Gastrocnemius medialis (tissue), 4 donors: ENCODE measurements around the gene TM7SF3. TPM values are rescaled to one million over a fixed set of nuclear protein-coding genes. Genes with fewer than 3 reads are reported as not detected.

Source experiments
- ATAC-seq, 2 donors: fragments of 150-250 bp; one replicate each; pipeline ENCODE4 v1.9.1; 2016
- DNase-seq, 2 donors: peaks; one replicate each; pipeline ENCODE4 v3.0.0-alpha.2; 2019
- H3K27ac ChIP-seq, 4 donors: fragments of 200-600 bp; sonication (generic); 1 replicate in 1 of 4; 2 replicates in 3 of 4; pipeline ENCODE4 v1.5.1; 2016 to 2018; ENCODE audit warnings: mild to moderate bottlenecking in 2 of 4, moderate library complexity in 1 of 4
- H3K27me3 ChIP-seq, 3 donors: fragments of 200-600 bp; sonication (generic) in 2 of 3; 1 replicate in 1 of 3; 2 replicates in 2 of 3; pipeline versions ENCODE4 v1.5.1 to v1.6.0; 2016 to 2019; ENCODE audit warnings: mild to moderate bottlenecking in 1 of 3, moderate library complexity in 1 of 3
- H3K36me3 ChIP-seq, 2 donors: fragments of 200-600 bp; sonication (generic) in 1 of 2; one replicate each; pipeline ENCODE4 v1.5.1; 2017 to 2018
- H3K4me1 ChIP-seq, 2 donors: fragments of 200-600 bp; sonication (generic) in 1 of 2; one replicate each; pipeline ENCODE4 v1.5.1; 2016 to 2017; ENCODE audit warnings: mild to moderate bottlenecking in 2 of 2
- H3K4me3 ChIP-seq, 4 donors: fragments of 200-600 bp; sonication (generic) in 3 of 4; 1 replicate in 1 of 4; 2 replicates in 3 of 4; pipeline ENCODE4 v1.5.1; 2016 to 2019; ENCODE audit warnings: mild to moderate bottlenecking in 2 of 4
- H3K9me3 ChIP-seq, 3 donors: fragments of 200-600 bp; sonication (generic) in 2 of 3; 1 replicate in 1 of 3; 2 replicates in 2 of 3; pipeline ENCODE4 v1.5.1; 2016 to 2019
- CTCF ChIP-seq, 5 experiments: fragments of 450-650 bp in 3 of 5; fragments of 200-600 bp in 2 of 5; sonication (generic) in 2 of 5; IDR thresholded peaks in 4 of 5; conservative IDR thresholded peaks in 1 of 5; 1 replicate in 4 of 5; 2 replicates in 1 of 5; pipeline ENCODE4 v1.5.1; 2016 to 2019; ENCODE audit warnings: antibody characterized with exemption in 5 of 5, mild to moderate bottlenecking in 3 of 5, moderate library complexity in 3 of 5
- POLR2A ChIP-seq, 2 donors: fragments of 450-650 bp; IDR thresholded peaks; one replicate each; pipeline ENCODE4 v1.6.1; 2017; ENCODE audit warnings: antibody characterized with exemption in 2 of 2, mild to moderate bottlenecking in 2 of 2, moderate library complexity in 2 of 2
- in situ Hi-C, 4 donors: fragments of 200-750 bp; cut with MboI; loops; one replicate each; pipeline versions ENCODE4 v1.15.0 to v1.8.0; 2017; ENCODE audit warnings: low sequenced_read_pairs in 4 of 4
- intact Hi-C: fragments of 100-400 bp; cut with DNase I; formaldehyde crosslinking; loops from one replicate; pipeline ENCODE4 v1.15.1; 2023; ENCODE audit warnings: low total_unique reads
- total RNA-seq, 4 donors: library from RNA; depleted of rRNA; stranded (reverse); fragments of >200 nt; gene quantifications; one replicate each; pipeline versions ENCODE4 v1.1.0 to v1.2.3, GENCODE V29; 2016

The TM7SF3 gene
- total RNA-seq, 4 donors from 2014 or later = 8.6 to 19.8 (median 14.3) TPM

GRCh38 chr12:27005495-27005894, 8.7 kb downstream of the TM7SF3 start:
- in situ Hi-C loops = loop anchor here in 1 of 4 donors (25.0 kb wide), 1 partner anchor 307 kb away; no protein-coding TSS in a partner anchor
- TF ChIP-seq CTCF (IDR thresholded peaks at IDR 0.05 in 4 of 5, conservative IDR thresholded peaks at IDR 0.05 in 1 of 5) (no peak), POLR2A (IDR thresholded peaks at IDR 0.05) (no peak)
- no peak for DNase-seq
- Histone ChIP-seq H3K27me3 (no peaks in the 10 kb centered on the region), H3K4me3 (no peak overlapping the region), H3K9me3 (no peaks in the 10 kb centered on the region), H3K36me3 (no peaks in the 10 kb centered on the region), H3K4me1 (peaks cover 0 to 5% of the 10 kb centered on the region in 2 donors), H3K27ac (no peak overlapping the region)
- no peak for ATAC-seq
- intact Hi-C loops = no loop called here

GRCh38 chr12:27003421-27004381, 10.5 kb downstream of the TM7SF3 start:
- no peak for ATAC-seq
- no peaks in the 10 kb centered on the region for H3K9me3 ChIP-seq
- no peak for DNase-seq
- intact Hi-C loops (no loop called here), in situ Hi-C loops (loop anchor here in 1 of 4 donors (25.0 kb wide), 1 partner anchor 309 kb away; no protein-coding TSS in a partner anchor)
- no peak overlapping the region for H3K27ac ChIP-seq
- H3K36me3 ChIP-seq = no peaks in the 10 kb centered on the region
- no peak overlapping the region for H3K4me3 ChIP-seq
- peaks cover 0 to 5% of the 10 kb centered on the region in 2 donors for H3K4me1 ChIP-seq
- TF ChIP-seq POLR2A (IDR thresholded peaks at IDR 0.05) (no peak), CTCF (IDR thresholded peaks at IDR 0.05 in 4 of 5, conservative IDR thresholded peaks at IDR 0.05 in 1 of 5) (no peak)
- no peaks in the 10 kb centered on the region for H3K27me3 ChIP-seq

GRCh38 chr12:27002141-27002540, 12.0 kb downstream of the TM7SF3 start:
- H3K9me3 ChIP-seq = no peaks in the 10 kb centered on the region
- intact Hi-C loops = no loop called here
- no peak for DNase-seq
- H3K4me3 ChIP-seq = no peak overlapping the region
- no peak overlapping the region for H3K27ac ChIP-seq
- no peaks in the 10 kb centered on the region for H3K27me3 ChIP-seq
- in situ Hi-C loops = loop anchor here in 1 of 4 donors (25.0 kb wide), 1 partner anchor 310 kb away; no protein-coding TSS in a partner anchor
- no peak for TF ChIP-seq CTCF (IDR thresholded peaks at IDR 0.05 in 4 of 5, conservative IDR thresholded peaks at IDR 0.05 in 1 of 5)
- no peak for TF ChIP-seq POLR2A (IDR thresholded peaks at IDR 0.05)
- peaks cover 0 to 5% of the 10 kb centered on the region in 2 donors for H3K4me1 ChIP-seq
- no peak for ATAC-seq
- no peaks in the 10 kb centered on the region for H3K36me3 ChIP-seq

GRCh38 chr12:27001663-27002062, 12.5 kb downstream of the TM7SF3 start:
- TF ChIP-seq CTCF (IDR thresholded peaks at IDR 0.05 in 4 of 5, conservative IDR thresholded peaks at IDR 0.05 in 1 of 5) = no peak
- no peak for TF ChIP-seq POLR2A (IDR thresholded peaks at IDR 0.05)
- no peaks in the 10 kb centered on the region for H3K36me3 ChIP-seq

More at GRCh38 chr12:27001663-27002062, 12.5 kb downstream of the TM7SF3 start:
- ATAC-seq (no peak), DNase-seq (no peak)
- in situ Hi-C loops (loop anchor here in 1 of 4 donors (25.0 kb wide), 1 partner anchor 311 kb away; no protein-coding TSS in a partner anchor), intact Hi-C loops (no loop called here)
- Histone ChIP-seq H3K4me3 (no peak overlapping the region), H3K9me3 (no peaks in the 10 kb centered on the region), H3K27ac (no peak overlapping the region), H3K27me3 (no peaks in the 10 kb centered on the region), H3K4me1 (peaks cover 0 to 5% of the 10 kb centered on the region in 2 donors)
